Measurements from ENCODE around the gene EPAS1. TPM values are rescaled to one million over a fixed set of nuclear protein-coding genes. Genes with fewer than 3 reads are reported as not detected.

The EPAS1 gene
- total and polyA plus RNA-seq, 2 of the 13 experiments (the other 11 are each of a cell fraction or from before 2014, with no cell fraction given) = 47.1 to 182 TPM

DNA sequence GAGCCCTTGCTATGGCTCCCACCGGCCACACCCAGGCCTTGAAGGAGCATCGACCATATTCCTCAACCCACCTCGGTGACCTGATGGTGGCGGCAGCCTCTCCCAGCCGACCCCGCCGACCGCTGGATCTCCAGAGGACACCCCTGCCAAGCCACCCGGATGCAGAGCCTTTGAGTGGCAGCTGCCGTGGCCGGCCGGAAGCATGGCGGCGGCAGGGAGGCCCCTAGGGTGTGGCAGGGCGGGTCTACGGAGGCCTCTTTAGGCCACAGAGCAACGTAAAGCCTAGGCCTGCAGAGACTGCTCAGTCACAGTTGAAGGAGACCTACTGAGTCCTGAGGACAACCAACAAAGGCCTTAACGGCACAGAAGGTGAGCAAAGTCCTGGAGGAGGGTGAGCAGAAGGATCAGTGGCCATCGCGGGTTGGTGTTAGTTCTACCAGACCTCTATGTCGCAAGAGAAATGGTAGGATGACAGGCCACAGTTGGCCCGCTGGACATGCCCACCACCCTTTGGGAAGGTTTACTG lies 131.8 kb downstream of the EPAS1 start (continued):
- no peak for TF ChIP-seq EHMT2 (IDR thresholded peaks at IDR 0.05; ENCODE audit: borderline replicate concordance, low read depth, low read length)

- no peak for ATAC-seq
- TF ChIP-seq CENPT (CRISPR knock-in tag; IDR thresholded peaks at IDR 0.05; ENCODE audit: low read depth) (no peak), TIGD3 (CRISPR knock-in tag; IDR thresholded peaks at IDR 0.05; ENCODE audit: borderline replicate concordance) (no peak)
- TF ChIP-seq, protein P1, sequence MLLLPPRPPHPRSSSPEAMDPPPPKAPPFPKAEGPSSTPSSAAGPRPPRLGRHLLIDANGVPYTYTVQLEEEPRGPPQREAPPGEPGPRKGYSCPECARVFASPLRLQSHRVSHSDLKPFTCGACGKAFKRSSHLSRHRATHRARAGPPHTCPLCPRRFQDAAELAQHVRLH (CRISPR knock-in tag; IDR thresholded peaks at IDR 0.05; ENCODE audit: borderline replicate concordance, low read depth) = no peak
- TF ChIP-seq, protein P2, sequence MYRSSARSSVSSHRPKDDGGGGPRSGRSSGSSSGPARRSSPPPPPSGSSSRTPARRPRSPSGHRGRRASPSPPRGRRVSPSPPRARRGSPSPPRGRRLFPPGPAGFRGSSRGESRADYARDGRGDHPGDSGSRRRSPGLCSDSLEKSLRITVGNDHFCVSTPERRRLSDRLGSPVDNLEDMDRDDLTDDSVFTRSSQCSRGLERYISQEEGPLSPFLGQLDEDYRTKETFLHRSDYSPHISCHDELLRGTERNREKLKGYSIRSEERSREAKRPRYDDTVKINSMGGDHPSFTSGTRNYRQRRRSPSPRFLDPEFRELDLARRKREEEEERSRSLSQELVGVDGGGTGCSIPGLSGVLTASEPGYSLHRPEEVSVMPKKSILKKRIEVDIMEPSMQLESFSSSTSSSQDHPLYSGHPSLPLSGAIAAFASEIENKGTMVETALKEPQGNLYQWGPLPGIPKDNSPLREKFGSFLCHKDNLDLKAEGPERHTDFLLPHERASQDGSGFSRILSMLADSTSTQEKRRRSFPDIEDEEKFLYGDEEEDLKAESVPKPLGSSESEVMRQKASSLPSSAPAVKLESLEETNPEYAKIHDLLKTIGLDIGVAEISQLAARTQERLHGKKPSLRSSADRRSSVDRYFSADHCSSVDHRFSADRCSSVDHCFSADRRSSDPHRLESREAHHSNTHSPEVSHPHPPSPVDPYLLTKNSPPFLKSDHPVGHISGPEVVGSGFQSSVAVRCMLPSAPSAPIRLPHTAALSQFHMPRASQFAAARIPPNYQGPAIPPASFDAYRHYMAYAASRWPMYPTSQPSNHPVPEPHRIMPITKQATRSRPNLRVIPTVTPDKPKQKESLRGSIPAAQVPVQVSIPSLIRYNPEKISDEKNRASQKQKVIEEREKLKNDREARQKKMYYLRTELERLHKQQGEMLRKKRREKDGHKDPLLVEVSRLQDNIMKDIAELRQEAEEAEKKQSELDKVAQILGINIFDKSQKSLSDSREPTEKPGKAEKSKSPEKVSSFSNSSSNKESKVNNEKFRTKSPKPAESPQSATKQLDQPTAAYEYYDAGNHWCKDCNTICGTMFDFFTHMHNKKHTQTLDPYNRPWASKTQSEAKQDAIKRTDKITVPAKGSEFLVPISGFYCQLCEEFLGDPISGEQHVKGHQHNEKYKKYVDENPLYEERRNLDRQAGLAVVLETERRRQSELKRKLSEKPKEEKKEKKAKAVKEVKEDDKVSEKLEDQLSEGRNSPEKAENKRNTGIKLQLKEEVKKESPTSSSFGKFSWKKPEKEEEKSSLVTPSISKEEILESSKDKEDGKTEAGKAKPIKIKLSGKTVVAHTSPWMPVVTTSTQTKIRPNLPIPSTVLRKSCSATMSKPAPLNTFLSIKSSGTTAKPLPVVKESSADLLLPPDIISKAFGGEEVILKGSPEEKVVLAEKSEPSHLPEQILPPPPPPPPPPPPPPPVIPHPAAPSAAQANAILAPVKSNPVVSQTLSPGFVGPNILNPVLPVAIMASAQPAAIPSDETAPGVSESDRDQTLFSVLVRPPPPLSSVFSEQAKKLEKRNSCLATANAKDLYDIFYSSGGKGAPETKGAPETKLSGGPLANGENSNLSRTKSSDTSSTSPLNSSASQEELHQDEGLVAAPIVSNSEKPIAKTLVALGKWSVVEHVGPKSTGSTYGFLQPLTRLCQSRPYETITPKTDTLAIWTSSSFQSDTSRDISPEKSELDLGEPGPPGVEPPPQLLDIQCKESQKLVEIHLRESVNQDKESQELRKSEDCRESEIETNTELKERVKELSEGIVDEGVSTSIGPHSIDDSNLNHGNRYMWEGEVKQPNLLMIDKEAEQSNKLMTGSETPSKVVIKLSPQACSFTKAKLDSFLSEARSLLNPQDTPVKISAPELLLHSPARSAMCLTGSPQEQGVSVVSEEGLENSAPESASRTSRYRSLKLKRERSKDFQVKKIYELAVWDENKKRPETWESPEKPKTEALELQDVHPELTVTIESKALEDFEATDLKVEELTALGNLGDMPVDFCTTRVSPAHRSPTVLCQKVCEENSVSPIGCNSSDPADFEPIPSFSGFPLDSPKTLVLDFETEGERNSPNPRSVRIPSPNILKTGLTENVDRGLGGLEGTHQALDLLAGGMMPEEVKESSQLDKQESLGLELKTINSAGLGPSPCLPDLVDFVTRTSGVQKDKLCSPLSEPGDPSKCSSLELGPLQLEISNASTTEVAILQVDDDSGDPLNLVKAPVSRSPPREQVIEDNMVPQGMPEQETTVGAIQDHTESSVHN (CRISPR knock-in tag; IDR thresholded peaks at IDR 0.05) = no peak
- TF ChIP-seq, protein P3, sequence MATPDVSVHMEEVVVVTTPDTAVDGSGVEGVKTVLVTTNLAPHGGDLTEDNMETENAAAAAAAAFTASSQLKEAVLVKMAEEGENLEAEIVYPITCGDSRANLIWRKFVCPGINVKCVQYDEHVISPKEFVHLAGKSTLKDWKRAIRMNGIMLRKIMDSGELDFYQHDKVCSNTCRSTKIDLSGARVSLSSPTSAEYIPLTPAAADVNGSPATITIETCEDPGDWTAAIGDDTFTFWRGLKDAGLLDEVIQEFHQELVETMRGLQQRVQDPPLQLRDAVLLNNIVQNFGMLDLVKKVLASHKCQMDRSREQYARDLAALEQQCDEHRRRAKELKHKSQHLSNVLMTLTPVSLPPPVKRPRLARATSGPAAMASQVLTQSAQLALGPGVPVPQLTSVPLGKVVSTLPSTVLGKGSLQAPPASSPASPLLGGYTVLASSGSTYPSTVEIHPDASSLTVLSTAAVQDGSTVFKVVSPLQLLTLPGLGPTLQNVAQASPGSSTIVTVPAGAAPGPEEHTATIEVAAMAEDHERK (CRISPR knock-in tag; IDR thresholded peaks at IDR 0.05; ENCODE audit: low read depth) = no peak
- TF ChIP-seq, protein P4, sequence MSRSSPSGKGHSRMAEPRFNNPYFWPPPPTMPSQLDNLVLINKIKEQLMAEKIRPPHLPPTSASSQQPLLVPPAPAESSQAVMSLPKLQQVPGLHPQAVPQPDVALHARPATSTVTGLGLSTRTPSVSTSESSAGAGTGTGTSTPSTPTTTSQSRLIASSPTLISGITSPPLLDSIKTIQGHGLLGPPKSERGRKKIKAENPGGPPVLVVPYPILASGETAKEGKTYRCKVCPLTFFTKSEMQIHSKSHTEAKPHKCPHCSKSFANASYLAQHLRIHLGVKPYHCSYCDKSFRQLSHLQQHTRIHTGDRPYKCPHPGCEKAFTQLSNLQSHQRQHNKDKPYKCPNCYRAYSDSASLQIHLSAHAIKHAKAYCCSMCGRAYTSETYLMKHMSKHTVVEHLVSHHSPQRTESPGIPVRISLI (CRISPR knock-in tag; IDR thresholded peaks at IDR 0.05; ENCODE audit: borderline replicate concordance) = no peak
Observed at GRCh38 chr2:46430413-46430812, 133.2 kb downstream of the EPAS1 start.

More at GRCh38 chr2:46430413-46430812, 133.2 kb downstream of the EPAS1 start:
- no peaks in the 10 kb centered on the region for H3K27me3 ChIP-seq (ENCODE audit: control insufficient read depth in 1 of 2, insufficient read depth in 2 of 2, low read length in 2 of 2)
- H3K36me3 ChIP-seq (replicated peaks in 1 of 2; ENCODE audit: control insufficient read depth in 1 of 2, insufficient read depth in 2 of 2, low read length in 2 of 2) = no peaks in the 10 kb centered on the region
- no peak overlapping the region for H3K9ac ChIP-seq (ENCODE audit: insufficient read depth, low read depth, low read length)
- in situ Hi-C loops (cut with HindIII; ENCODE audit: extremely low pct_ligation_motif_present, low pct_unique_long_range_greater_than_20kb) = no loop called here
- H3K79me2 ChIP-seq (ENCODE audit: insufficient read depth, low read length) = no peaks in the 10 kb centered on the region
- FAIRE-seq = no peak
- peaks cover 54% of the 10 kb centered on the region for H3K4me1 ChIP-seq (ENCODE audit: insufficient read depth, low read length)
- ChIA-PET CTCF (ENCODE audit: low intra/inter-chr PET ratio, low total read pairs) (no interaction called here), POLR2A (no interaction called here)
- intact Hi-C loops (cut with micrococcal nuclease; ENCODE audit: unreplicated experiment) = no loop called here
- no peaks in the 10 kb centered on the region; the same call in 1 of the 2 replicates for H3K9me3 ChIP-seq (ENCODE audit: low read length)
- H3K4me3 ChIP-seq (replicated peaks in 1 of 3; ENCODE audit: insufficient read depth in 1 of 3, low read depth in 2 of 3, low read length in 3 of 3) = no peak overlapping the region
- H3K27ac ChIP-seq (ENCODE audit: extremely low read length, insufficient read depth, low read length) = no peak overlapping the region
- H2AFZ ChIP-seq (ENCODE audit: low read length) = no peak overlapping the region
- no peaks in the 10 kb centered on the region for H4K20me1 ChIP-seq (ENCODE audit: insufficient read depth, low read length)
- H3K4me2 ChIP-seq (ENCODE audit: low read depth, low read length) = no peak overlapping the region
- no TSS peak for BruUV-seq (replicated peaks)
- WGBS (ENCODE audit: low lambda C conversion rate) = 95% methylated on average over 1 of the region's 1 CpG
- DNase-seq (ENCODE audit: low spot score) = no peak
